ENCODE results near the gene NEDD8.

Gene NEDD8

DNA sequence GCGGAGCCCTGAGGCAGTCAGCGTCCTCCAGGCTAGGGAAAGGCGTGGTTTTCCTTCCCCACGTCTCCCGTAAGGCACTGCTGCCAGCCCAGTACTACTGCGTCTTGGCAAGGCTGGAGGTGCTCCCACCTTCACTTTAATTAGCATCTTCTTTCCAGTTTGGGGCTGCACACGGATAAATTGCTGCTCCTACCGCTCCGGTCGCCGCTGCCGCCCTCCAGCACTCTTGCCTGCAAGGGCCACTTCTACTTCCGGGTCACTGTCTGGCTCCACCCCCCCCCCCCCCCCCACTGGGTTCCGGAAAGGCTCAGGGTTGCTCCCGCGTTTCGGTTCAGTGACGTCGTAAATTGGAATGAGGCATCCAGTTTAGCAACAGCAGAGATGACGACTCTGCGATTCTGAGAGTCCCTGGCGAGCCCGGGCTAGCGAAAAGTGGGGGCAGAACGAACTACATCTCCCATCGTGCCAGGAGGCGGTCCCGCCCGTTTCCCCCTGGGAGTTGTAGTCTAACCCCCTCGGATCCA, at the start of gene NEDD8:
Gene NEDD8, minus strand, starts transcription at position 247 of the 524 bp plus-strand sequence. Its CDS starts 100 bp downstream, at position 147.
- peak; percentile 95 for DNase-seq

DNA sequence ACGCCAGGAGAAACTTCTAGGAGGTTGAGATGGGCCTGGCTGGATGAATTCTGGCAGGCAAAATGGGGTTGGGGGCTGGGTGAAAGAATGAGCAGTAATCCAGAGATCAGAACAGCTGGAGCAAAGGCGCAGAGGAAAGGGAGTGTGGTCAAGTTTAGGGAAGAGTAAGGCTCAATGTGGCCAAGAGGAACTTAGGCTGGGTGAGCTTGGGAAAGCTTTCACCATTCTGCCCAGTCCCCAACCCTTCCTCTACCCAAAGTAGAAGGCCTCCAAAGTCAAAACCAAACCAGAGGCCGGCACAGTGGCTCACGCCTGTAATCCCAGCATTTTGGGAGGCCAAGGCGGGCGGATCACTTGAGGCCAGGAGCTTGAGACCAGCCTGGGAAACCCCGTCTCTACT, 49.5 kb upstream of the NEDD8 start:
- DNase-seq = no peak

DNA sequence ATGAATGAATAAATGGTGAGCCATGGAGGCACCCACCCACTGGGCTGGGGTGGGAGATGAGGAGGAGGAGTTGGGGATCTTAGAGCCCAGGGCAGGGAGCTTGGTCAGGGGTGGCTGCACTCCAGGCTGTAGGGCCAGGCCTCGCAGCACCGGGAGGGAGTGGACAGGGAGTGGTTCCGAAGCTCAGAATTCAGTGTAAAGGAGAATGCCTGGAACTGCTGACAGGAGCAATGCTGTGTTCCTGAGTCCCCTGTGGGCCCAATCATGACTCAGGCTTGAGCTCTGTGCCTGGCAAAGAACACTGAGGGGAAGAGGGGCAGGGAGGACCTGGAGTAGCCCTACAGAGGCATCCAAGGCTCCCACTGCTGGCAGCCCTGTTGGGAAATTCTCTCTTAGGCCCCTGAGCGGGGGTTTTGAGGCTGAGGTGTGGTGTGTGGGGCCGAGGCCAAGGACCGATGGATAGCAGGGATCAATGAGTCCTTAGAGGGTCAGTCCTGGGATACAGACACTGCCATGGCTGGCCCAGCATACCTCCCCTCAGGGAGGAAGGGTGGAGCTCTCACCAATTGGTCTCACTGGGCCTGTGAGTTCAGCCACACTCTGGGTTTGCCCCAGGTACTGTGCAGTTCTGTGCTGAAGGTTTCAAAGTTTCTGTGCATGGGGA, 48.8 kb upstream of the NEDD8 start:
- no peak for DNase-seq

DNA sequence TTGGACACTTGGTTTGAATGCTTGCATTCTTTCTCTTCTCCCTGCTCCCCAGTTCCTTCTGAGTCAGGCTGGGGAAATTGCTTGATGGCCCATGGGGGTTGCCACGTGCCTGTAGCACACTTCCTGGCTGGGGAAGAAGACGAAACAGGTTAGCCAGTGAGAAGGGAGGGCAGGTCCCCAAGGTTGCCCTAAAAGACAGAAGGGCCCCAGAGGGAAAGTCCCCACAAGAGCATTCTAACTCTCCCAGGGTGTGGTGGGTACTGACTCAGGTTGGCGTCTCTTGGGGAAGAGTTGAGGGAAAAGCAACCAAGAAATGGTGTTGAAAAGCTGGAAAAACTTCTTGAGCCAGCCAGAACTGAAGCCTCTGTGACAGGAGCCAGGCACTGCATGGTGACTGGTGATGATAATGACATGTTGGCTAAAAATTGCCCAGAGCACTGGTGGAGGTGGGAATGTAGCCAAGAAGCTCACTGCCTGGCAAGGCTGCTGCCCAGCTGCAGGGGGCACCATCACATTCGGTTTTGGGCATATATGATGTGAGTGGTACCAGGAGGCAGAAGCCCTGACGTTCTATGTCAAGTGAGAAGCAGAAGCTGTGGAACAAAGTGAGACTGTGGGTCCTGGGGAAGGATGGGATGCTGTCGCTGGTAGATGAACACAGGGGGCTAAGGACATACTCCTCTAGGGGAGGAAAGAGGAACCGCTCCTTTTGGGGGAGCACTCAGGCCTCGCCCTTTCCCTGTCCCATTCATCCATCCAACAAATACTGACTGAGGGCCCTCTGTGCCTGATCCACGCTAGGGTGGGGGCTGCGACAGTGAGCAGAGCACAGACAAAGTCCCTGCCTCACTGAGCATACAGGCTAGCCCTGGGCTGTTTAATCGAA, 47.4 kb upstream of the NEDD8 start:
- DNase-seq = no peak

DNA sequence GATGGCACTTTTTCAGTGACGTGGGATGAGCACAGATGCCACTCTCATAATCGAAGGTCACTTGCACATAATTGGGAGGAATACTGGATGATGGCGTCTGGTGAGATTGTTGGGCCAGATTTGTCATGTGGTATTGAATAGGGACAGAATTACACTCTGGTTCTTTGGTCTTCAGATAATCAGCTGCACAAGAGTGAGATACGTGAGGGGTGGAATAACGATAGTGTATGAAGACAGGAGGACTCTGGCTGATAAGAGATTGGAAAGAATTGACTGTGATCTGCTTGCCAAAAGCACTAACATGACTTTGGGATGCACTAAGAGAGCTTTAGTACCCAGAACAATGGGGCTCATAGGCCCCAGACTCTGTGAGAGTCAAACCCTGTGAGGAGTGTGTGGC, 46.3 kb upstream of the NEDD8 start:
- DNase-seq = no peak

DNA sequence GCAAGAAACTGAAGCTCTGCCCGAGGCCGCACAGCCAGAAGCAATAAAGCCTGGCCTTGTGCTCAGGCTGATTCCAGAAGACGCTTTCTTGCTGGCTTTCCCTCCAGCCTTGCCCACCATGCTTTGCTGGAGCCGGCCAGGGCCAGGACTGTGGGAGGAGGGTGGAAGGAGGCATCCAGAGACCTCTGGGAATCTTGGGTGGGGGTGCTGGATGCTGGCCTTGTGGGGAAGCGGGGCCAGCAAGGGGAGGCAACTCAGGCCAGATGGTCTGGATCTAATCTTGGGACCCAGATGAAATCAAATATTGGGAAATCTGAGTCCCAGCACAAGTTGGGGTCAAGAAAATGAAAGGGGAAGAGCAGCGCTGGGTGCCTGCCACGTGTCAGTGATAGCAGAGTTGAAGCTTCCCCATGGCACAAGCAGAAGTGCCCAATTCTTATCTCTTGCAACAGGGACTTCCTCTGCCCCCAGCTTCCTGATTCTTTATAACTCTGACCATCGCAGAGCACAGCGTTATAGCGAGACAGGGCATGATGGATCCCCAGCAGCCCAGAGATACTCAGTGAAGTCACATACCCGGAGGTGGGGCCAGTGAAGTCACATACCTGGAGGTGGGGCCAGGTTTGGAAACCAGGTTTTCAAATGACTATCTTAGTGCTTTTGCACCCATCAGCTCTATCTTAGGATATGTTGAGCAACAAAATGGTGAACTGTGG, 45.6 kb upstream of the NEDD8 start:
- DNase-seq = no peak

DNA sequence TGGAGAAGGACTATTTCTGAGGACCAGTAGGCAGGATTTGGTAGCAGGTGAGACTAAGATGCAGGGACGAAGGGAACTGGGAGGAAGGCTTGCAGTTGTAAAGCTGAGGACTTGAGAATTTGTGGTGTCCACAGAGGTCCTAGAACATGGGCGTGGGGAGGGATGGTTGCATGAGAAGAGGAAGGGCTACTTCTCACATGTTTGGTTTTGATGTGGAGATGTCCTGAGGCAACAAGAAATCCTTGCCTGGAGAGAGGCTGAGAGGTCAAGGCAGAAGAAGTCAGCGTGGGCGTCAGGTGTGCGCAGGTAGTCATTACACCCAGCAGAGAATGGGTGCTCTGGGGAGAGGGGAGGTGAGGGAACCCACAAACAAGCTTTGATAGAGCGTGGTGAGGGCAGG, 44.9 kb upstream of the NEDD8 start:
- no peak for DNase-seq

DNA sequence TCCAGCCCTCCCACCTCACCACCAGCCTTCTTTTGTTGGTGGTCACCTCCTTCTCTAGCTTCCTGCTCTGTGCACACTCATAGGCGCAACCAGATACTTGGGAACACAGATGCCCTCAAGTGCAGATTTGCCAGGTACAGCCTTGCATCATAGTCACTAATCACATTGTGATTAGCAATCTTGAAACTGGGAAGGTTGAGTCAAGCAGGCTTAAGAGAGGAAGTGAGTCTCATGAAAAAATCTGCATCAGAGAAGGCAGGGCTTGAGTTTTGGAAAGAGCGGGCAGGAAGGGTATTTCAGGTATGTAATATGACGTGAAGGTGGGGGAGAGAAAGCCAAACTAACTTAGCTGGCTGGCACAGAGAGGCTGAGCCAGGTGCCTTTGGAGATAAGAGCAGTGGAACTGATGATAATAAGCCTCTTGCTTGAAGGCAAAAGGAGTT, 42.0 kb upstream of the NEDD8 start:
- no peak for DNase-seq

DNA sequence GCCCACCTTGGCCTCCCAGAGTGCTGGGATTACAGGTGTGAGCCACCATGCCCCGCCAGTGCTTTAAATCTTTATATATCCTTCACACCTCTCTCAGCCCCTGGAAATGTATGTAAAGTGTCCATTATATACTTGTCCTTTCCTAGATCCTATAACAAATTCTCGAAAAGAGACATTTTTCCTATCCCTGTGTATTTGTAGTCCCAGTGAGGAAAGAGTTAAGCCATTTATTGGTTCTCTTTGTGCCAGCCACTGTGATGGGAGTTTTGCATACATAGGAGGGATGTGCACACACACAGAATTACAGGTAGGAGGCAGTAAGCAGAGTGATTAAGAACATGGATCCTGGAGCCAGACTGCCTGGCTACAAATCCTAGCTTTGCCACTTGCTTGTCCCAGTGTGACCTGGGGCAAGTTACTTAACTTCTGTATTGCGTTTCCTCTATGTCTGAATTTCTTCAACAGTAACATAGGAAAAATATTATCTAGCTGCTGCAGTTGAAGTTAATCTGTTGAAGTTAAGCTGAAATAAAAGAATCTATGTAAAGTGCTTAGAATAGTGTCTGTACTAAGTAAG, 41.3 kb upstream of the NEDD8 start:
- DNase-seq = no peak

DNA sequence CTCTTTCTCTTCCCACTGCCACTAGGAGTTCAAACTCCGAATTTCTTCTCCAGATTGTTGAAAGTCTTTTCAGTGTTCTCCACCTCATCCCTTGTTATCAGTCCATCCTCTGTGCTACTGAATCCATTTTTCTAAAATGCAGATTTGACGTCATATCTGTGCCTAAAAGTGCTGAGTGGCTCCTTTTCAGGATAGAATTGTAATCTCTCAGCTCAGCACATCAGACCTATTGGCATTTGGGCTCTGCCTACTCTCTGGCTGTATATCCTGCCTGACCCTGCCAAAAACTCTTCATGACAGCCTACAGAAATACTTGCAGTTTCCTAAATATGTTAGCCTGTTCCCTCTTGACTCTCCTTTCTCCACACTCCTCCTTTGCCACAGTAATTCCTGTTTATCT, 40.3 kb upstream of the NEDD8 start:
- no peak for DNase-seq

DNA sequence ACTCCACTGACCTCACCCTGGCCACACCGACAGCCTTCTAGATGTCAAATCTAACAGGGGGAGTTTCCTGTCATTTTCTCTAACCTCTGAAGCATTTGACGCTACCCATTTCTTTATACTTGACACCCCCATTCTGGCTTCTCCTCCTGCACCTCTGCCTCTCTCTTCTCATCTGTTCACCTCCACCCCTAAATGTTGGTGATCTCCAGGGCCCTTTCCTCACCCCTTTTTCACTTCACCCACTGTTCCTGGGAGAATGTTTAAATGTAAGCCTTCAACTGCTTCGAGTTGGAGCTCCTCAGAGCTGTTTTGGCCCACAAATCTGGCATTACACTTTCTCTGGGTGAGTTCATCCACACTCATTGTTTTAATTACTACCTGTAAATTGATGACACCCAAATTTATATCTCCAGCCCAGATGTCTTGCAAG, 39.7 kb upstream of the NEDD8 start:
- DNase-seq = no peak

DNA sequence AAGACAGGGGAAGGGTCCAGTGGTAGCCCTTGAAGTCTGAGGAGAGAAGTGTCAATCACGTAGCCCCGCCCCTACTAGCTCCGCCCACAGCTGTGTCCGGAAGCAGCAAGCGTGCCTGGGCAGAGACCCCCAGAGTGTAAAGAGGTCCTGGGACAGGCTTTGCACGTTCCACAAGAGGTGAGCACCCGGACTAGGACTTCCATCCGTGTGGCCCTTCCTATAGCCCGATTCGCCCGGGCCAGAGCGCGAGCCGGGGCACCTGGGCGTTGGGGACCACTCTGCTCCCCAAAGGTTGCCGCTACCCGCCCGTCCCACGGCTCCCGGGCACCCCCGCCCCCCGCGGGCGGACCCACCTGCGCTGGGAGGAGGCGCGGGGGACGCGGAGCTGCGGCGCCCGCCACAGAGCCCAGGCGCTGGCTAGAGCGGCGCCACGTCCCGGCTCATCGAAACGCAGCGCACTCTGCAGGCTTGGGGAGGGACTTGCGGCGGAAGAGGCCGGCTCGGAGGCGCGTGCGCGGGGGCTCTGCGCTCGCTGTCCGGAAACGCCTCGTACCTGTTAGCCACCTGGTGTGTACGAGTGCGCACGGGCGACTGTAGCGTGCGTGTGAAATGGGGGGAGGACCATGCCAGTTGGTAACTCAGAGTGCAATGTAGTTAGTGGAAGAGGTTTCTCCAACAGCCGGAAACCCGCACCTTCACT, 39.1 kb upstream of the NEDD8 start, which contains the start of gene RABGGTA:
Gene RABGGTA, minus strand, starts transcription at position 464 of the 700 bp plus-strand sequence. CDS start 482 bp downstream, outside the sequence.
- peak; percentile 91 for DNase-seq

DNA sequence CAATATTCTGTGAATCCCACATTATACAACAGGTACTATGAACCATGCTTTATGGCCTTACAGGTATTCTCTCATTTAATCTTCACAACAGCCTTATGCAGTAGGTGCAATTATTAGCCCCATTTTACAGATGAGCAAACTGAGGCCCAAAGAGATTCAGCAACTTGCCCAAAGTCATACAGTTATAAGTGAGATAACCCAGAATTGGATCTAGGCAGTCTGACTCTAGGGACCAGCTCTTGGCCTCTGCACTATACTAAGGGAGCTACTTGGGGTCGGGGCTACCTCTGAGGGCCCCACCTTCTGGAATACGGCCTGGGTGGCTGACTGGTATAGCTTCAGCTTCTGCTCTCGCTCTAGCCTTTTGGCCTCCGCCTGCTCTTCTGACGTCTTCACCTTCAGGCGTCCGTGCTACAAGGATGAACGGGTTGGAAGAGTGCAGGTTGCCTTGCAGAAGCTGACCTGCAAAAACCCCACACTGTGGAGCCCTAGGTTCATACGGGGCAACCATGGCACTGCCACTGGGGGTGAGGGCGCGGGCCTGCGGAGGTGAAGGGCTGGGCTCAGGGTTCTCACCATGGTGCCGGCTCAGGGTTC, 38.5 kb upstream of the NEDD8 start:
- DNase-seq = peak; percentile 60

DNA sequence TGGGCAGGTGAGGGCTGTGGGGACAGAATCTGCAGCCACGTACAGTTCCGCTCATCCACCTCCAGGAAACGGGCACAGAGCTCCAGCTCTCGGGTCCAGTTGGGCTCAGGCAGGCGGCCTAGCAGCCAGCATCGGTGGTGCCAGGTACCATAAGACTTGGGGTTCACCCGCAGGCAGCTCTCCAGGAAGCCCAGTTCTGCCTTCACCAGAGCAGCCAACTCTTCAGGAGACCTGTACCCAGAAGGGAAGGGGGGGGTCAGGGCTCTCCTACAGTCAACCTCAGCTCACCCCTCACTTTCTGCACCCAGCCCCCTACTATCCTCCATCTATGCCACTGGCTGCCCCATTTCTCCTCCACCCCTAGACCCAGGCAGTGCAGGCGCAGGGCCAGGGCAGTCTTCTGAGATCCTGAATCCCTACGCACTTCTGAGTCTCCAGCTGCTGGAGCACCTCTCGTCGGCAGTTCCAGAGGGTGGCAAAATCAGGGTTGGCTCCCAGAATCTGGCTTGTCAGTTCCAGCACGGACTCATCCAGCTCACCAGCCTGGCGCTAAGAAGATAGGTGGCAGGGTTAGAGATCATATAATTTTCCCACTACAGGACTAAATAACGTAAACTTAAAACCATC, 37.9 kb upstream of the NEDD8 start:
- no peak for DNase-seq

DNA sequence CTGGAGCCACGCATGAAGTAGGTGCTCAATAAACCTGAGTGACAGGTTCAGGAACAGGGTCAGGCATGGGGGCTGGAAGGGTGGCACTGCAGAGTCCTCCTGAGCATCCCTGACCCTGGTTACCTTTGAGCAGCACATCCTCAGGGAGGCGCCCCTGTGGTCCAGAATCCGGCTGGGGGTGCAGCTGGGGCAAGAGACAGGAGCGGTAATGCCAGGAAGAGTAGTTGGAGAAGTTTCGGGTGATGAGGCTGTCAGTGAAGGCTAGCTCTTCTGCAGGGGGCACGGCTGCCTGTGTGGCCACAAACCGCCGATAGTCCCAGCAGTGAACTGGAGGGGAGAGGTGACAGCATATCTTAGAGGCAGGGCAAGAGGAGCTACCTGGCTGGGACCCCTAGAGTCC, 37.2 kb upstream of the NEDD8 start:
- DNase-seq = no peak

DNA sequence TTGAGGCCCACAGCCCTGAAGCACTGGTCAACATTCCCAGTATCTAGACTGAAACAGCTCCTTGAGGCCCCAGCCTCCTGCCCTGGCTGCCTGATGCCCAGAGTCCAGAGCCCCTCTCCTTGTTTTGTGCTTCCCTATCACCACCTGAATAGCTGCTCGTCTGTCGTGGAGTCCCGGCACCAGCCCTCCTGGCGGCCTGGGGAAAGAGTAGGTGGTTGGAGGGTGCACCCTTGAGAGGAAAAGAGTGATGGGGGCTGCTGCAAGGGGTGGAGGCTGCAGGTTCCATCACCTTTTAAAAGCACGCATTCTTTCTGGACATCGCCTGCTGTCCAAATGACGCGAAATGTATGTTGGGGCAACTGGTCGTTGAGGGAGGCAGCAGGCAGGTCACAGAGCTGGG, 36.1 kb upstream of the NEDD8 start:
- no peak for DNase-seq

DNA sequence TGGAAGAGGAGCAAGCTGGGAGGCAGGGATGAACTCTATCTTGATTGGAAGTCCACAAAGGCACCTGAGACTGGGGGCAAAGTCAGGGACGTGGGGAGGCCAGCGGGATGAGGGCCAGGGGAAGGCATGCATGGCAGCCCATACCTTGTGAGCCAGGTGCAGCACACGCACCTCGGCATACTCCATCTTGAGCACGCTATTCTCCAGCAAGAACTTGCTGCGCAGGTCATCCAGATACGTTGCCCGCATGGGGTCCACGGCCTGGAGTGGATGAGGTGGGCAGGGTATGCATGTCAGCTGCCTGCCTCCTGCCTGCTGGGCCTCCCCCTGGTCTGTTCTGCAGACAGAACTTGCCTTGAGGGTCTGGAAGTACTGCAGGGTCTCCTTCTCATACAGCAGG, 35.3 kb upstream of the NEDD8 start:
- DNase-seq = no peak

DNA sequence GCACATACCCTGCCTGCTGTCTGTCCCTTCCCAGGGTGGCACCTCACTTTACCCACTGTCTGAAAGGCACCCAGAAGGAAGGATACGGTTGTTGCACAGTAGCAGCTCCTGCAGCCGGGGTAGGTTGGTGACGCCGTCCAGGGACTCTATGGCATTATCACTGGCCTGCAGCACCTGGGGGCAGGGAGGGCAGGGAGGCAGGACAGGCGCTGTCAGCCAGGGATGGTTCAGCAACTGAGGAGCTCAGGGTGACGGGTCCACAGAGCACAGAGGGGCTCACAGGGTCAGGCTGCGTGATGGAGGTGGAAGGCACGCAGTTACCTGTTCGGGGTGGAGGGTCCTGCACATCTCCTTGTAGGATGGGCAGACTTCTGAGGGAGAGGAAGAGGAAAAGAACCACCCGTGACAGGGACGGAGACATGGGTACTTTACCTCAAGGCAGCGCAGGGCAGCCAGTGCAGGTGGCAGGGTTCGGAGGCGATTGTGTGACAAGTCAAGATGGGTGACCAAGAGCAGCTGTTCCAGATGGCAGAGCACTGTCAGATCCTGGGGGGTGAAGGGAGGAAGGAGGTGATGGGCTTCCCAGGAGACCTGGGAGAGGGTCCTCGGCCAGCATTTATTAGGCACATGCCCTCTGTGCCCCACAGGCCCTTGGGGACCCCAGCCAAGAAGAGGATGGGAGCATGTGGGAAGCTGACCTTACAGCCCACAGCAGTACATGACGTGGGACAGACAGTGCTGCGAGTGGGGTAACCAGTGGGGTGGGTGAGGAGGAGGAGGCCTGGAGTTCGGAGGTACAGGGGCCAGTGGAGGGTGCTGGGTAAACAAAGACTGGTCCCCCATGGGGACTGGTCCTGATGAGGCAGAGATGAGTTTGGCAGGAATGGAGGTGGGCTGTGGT, 34.4 kb upstream of the NEDD8 start:
- DNase-seq = no peak

DNA sequence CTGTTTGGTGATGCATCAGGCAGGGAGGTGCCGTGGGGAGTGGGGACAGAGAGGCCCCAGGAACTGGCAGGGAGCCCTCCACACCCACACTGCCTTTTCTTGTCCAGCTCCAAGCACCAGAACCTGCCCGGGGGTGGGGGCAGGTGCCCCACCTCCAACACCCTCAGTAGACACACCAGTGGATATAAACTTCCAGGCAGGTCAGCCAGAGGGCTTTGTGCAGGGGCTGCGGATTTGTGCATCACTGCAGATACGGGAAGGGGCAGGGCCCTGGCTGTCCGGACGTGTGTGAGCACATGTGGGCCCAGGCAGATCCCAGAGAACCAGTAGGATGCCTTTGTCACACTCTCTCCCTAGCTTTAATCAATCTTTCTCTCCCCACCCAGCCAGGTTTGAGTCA, 32.1 kb upstream of the NEDD8 start:
- DNase-seq = no peak

DNA sequence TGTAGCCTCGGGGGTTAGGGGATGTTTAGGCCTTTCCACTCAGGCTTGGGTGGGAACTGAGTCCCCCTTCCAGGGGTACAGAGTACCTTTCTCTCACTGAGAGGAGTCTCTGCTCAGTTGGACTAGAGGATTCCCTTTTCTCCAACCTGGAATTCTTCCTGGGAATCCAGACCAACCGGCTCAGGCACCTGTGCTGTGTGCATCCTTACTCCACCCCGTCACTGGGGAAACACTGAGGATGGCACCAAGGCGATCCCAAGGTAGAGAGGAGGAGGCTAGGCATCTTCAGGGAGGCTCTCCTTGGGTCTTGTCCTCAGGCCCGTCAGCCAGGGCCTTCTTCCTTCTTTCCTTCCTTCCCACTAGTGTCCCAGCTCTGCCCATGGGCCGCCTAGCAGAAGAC, 31.7 kb upstream of the NEDD8 start:
- no peak for DNase-seq

Data from DMS79 (cell line).